HG02870 (cell line): ENCODE results near the gene MOAP1.
"Not testable (repeated sequence)": the region's sequence is repeated elsewhere in the genome, so short reads cannot be mapped to it uniquely, and the experiment has no call there.

ENCODE experiments used
- ATAC-seq: cut with Tn5 transposase; IDR thresholded peaks from one replicate; pipeline ENCODE4 v1.9.1; 2021; ENCODE audit warnings: mild to moderate bottlenecking, moderate library complexity; ENCODE audit not compliant: unreplicated experiment

MOAP1 gene

GRCh38 chr14:93150227-93151208 is 34.2 kb downstream of the MOAP1 start:
- no peak for ATAC-seq

DNA sequence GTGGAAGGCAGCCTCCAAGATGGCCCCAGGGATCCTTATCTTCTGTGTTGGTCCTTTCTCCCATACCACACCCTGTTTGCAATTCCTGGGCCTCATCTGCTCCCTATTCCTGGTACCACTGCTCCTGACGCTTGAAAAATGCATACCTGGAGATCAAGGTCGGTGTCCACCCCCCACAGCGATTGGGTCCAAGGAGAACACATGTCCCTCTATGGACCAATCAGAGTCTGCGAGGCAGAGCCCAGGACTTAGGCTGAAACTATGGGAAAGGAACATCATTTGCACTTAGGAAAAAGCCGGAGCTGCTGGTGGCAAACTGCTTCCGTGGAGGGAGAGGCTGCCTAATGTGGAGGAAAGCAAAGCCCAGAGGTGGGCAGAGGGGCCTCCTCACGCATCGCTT is 35.7 kb downstream of the MOAP1 start:
- no peak for ATAC-seq

GRCh38 chr14:93146119-93146518 is 38.6 kb downstream of the MOAP1 start:
- ATAC-seq, result peak; percentile 88

GRCh38 chr14:93142854-93143652 is 41.6 kb downstream of the MOAP1 start:
- ATAC-seq, result no peak

DNA sequence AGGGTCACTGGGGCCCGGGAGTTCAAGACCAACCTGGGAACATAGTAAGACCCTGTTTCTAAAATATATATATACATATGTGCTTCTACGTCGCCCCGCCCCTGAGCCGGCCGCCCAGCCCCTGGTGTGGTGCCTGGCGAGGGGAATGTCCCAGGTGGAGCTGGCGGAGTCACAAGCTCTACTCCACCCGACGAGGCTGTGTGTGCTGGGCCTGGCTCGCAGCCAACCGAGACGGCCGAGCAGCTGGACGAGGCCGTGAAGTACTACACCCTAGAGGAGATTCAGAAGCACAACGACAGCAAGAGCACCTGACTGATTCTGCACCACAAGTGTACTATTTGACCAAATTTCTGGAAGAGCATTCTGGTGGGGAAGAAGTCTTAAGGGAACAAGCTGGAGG is 46.8 kb downstream of the MOAP1 start:
- ATAC-seq, result no peak

DNA sequence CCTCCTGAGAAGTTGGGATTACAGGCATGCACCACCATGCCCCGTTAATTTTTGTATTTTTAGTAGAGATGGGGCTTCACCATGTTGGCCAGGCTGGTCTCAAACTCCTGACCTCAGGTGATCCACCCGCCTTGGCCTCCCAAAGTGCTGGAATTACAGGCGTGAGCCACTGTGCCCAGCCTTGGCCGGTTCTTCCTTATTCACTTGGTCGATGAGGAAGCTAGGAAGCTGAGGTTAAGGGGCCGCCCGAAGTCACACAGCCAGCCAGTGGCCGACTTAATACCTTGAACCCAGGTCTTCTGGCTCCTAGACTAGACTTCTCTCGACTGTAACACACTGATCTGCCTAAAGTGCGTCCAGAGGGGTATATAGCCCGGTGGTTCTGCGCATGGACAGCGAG is 48.2 kb downstream of the MOAP1 start:
- not testable (repeated sequence) for ATAC-seq

DNA sequence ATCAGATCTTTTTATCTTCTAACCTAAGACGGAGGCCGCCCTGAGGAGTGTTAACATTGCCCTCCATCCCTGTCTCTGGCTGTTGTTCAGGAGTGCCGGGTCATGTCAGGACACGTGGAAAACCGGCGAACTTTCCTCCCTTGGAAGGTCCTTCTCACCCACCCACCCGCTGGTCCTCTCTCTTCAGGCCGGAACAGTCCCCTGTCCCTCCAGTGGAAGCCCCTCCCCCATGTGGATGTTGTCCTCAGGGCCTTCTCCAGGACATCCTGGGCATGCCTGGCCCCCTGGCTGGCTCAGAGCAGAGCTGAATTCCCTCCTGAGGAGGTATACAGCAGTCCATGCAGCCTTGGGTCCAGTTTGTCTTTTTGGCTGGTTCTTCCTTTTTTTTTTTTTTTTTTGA is 48.7 kb downstream of the MOAP1 start:
- ATAC-seq, result no peak

DNA sequence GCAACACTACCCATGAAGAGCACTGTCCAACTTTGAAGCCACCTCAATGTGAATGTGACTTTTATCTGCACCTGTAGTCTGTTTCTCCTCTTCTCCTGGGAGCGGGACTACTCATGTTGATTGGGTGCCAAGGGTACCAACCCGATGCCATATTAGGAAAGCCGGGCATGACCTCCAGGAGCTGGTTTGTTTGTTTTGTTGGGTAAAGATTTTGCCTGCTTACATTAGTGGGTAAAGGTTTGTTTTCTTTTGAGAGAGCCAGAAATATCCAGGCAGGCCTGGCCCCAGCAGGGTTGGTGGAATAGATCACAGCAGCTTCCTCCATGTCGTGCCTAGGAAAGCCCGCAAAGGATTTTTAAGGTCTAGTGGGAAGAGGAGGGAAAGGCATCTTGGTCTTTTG is 49.3 kb downstream of the MOAP1 start:
- no peak for ATAC-seq

DNA sequence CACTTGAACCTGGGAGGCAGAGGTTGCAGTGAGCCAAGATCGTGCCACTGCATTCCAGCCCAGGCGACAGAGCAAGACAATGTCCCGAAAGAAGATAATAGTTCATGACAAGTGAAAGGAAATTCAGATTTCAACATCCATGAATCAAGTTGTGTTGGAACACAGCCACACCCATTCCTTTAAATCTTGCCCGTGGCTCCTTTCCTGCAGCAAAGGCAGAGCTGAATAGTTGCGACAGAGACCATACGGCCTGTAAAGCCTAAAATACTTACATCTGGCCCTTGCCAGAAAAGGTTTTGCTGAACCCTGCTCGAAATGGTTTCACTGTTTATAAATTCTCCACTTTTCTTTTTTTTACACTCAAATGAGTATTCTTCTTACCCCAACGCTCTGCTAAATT is 51.2 kb downstream of the MOAP1 start:
- no peak for ATAC-seq

DNA sequence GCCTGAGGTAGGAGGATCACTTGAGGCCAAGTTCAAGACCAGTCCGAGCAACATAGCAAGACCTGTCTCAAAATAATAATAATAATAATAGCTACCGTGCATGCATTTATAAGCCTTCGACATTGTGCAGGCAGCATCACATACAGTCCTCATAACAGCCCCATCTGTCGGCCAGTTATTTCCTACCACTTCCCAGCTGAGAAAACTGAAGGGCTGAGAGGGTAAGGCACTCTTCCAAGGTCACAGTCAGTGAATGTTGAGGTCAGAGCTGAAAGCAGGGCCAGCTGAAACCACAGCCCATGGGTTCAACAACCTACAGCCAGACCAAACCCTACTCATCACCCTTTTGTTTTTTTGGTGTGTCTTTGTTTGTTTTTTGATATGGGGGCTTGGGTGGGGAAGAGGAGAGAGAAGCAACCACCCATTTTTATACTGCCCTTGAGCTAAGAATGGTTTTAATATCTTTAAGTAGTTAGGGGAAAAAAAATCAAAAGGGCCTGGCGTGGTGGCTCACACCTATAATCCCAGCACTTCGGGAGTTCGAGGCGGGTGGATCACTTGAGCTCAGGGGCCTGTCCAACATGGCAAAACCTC is 52.1 kb downstream of the MOAP1 start:
- ATAC-seq, result no peak
